Caco-2 (cell line): Measurements from ENCODE around the gene KRTAP4-4. TPM values are rescaled to one million over a fixed set of nuclear protein-coding genes. Genes with fewer than 3 reads are reported as not detected.
"Not testable (repeated sequence)": the region's sequence is repeated elsewhere in the genome, so short reads cannot be mapped to it uniquely, and the experiment has no call there.

Experiments
- BruUV-seq: library from RNA; stranded (reverse); fragments of 400-500 nt; replicated peaks from 2 replicates; lab custom pipeline; 2021; lab: Mats Ljungman, UMichigan
- CTCF ChIA-PET: fragments of 300-600 bp; sonication (Branson Sonifier 250); formaldehyde crosslinking; loops from one replicate; lab custom pipeline; 2022; ENCODE audit warnings: antibody characterized with exemption; lab: Charles Lee
- POLR2A ChIA-PET: fragments of 300-600 bp; sonication (Branson Sonifier 250); formaldehyde crosslinking; loops from one replicate; lab custom pipeline; 2022; ENCODE audit warnings: antibody characterized with exemption; lab: Charles Lee
- DNase-seq, 2 experiments: peaks; one replicate each; pipeline versions ENCODE4 v3.0.0 to v3.0.0-alpha.2; 2020 to 2022
- H3K27me3 ChIP-seq: replicated peaks from 2 replicates; pipeline ENCODE4 v1.6.0; 2011; ENCODE audit warnings: low read length; ENCODE audit not compliant: control insufficient read depth, insufficient read depth
- H3K36me3 ChIP-seq: 2 replicates; pipeline ENCODE4 v1.5.1; 2011; ENCODE audit warnings: low read length; ENCODE audit not compliant: control insufficient read depth, insufficient read depth
- H3K4me1 ChIP-seq: fragments of 250-450 bp; sonication (Bioruptor Pico); 2 replicates; pipeline ENCODE4 v1.5.1; 2020; ENCODE audit warnings: mild to moderate bottlenecking
- H3K4me3 ChIP-seq: 2 replicates; pipeline ENCODE4 v1.5.1; 2011; ENCODE audit warnings: low read depth, mild to moderate bottlenecking, control low read depth, low read length
- H3K9me3 ChIP-seq: fragments of 250-450 bp; sonication (Bioruptor Pico); 2 replicates; pipeline ENCODE4 v1.5.1; 2020; ENCODE audit warnings: mild to moderate bottlenecking, moderate library complexity
- H3K27ac Mint-ChIP-seq: one replicate; pipeline ENCODE4 v1.8.0; 2022; ENCODE audit warnings: mixed read lengths; ENCODE audit not compliant: unreplicated experiment
- H3K27me3 Mint-ChIP-seq: one replicate; pipeline ENCODE4 v1.8.0; 2022; ENCODE audit warnings: mixed read lengths; ENCODE audit not compliant: insufficient read depth, unreplicated experiment
- H3K36me3 Mint-ChIP-seq: one replicate; pipeline ENCODE4 v1.8.0; 2022; ENCODE audit warnings: mild to moderate bottlenecking, mixed read lengths; ENCODE audit not compliant: insufficient read depth, unreplicated experiment
- H3K4me1 Mint-ChIP-seq: one replicate; pipeline ENCODE4 v1.8.0; 2022; ENCODE audit warnings: low read depth, mixed read lengths; ENCODE audit not compliant: unreplicated experiment
- H3K4me3 Mint-ChIP-seq: one replicate; pipeline ENCODE4 v1.8.0; 2022; ENCODE audit warnings: mild to moderate bottlenecking, moderate library complexity, mixed read lengths; ENCODE audit not compliant: unreplicated experiment
- H3K9me3 Mint-ChIP-seq: one replicate; pipeline ENCODE4 v1.8.0; 2022; ENCODE audit warnings: mixed read lengths; ENCODE audit not compliant: unreplicated experiment
- CTCF ChIP-seq, 2 experiments: fragments of 200-600 bp in 1 of 2; IDR thresholded peaks; 1 replicate in 1 of 2; 2 replicates in 1 of 2; pipeline versions ENCODE4 v1.5.1 to v1.8.0; 2011 to 2022; ENCODE audit warnings: antibody characterized with exemption in 1 of 2, control low read depth in 1 of 2, inconsistent platforms in 1 of 2, low read depth in 1 of 2, low read length in 1 of 2, mild to moderate bottlenecking in 1 of 2, moderate library complexity in 1 of 2; ENCODE audit not compliant: insufficient read depth in 1 of 2, severe bottlenecking in 1 of 2, unreplicated experiment in 1 of 2
- intact Hi-C: fragments of 100-400 bp; cut with micrococcal nuclease; formaldehyde crosslinking; loops from one replicate; pipeline ENCODE4 v1.10.0; 2022; ENCODE audit not compliant: unreplicated experiment
- total RNA-seq: library from RNA; stranded (reverse); gene quantifications from 2 replicates; pipeline ENCODE4 v1.2.3, GENCODE V29; 2022

Gene KRTAP4-4
- total RNA-seq, 1 experiment from 2014 or later = not detected

DNA sequence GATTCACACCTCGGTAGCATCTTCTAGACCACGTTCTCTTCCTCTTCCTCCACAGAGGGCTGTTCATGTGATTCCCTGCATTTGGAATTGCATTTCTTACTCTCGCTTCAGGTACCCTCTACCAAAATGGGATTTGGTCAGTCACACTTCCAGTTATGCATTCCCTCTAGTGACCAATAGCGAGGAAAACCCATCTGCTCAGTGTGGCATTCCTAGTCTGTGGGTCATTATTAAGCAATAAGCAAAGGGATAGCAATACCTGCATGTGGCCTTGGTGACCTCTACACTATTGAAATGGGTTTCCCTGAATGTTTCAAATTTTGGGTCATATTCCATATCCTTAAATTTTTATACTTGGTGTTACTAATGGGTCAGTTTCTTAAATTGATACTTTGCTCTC, 10.5 kb downstream of the KRTAP4-4 start:
- H3K9me3 ChIP-seq = no peaks in the 10 kb centered on the region
- TF ChIP-seq CTCF (IDR thresholded peaks at IDR 0.05; ENCODE audit: insufficient read depth in 1 of 2, low read depth in 1 of 2, low read length in 1 of 2, severe bottlenecking in 1 of 2, unreplicated experiment in 1 of 2) = no peak
- intact Hi-C loops = no loop called here
- H3K27me3 Mint-ChIP-seq = no peaks in the 10 kb centered on the region
- ChIA-PET POLR2A (no interaction called here), CTCF (no interaction called here)
- no peak overlapping the region for H3K4me3 ChIP-seq
- peaks cover 5% of the 10 kb centered on the region for H3K9me3 Mint-ChIP-seq
- no peaks in the 10 kb centered on the region for H3K4me1 Mint-ChIP-seq
- no TSS peak for BruUV-seq
- no peak overlapping the region for H3K4me3 Mint-ChIP-seq
- no peaks in the 10 kb centered on the region for H3K36me3 ChIP-seq
- no peak for DNase-seq
- H3K36me3 Mint-ChIP-seq = no peaks in the 10 kb centered on the region
- H3K4me1 ChIP-seq = no peaks in the 10 kb centered on the region
- no peak overlapping the region for H3K27ac Mint-ChIP-seq
- no peaks in the 10 kb centered on the region for H3K27me3 ChIP-seq

- Histone ChIP-seq H3K9me3 (no peaks in the 10 kb centered on the region), H3K4me1 (no peaks in the 10 kb centered on the region), H3K36me3 (no peaks in the 10 kb centered on the region), H3K27me3 (no peaks in the 10 kb centered on the region), H3K4me3 (no peak within 1 kb of the TSS)
- H3K27me3 Mint-ChIP-seq = no peaks in the 10 kb centered on the region
- no peaks in the 10 kb centered on the region for H3K4me1 Mint-ChIP-seq
- no peak for TF ChIP-seq CTCF (IDR thresholded peaks at IDR 0.05; ENCODE audit: insufficient read depth in 1 of 2, low read depth in 1 of 2, low read length in 1 of 2, severe bottlenecking in 1 of 2, unreplicated experiment in 1 of 2)
- no peak within 1 kb of the TSS for H3K4me3 Mint-ChIP-seq
- DNase-seq = no peak
- H3K27ac Mint-ChIP-seq = no peak within 1 kb of the TSS
- no TSS peak for BruUV-seq
- H3K9me3 Mint-ChIP-seq = peaks cover 9% of the 10 kb centered on the region
- intact Hi-C loops = no loop called here
- CTCF ChIA-PET = no interaction called here
- POLR2A ChIA-PET = no interaction called here
- no peaks in the 10 kb centered on the region for H3K36me3 Mint-ChIP-seq
Measured at GRCh38 chr17:41149652-41149985, 10.9 kb downstream of the KRTAP4-4 start, which contains the start of gene KRTAP4-5. Gene KRTAP4-5 (minus strand): TSS chr17:41149825. CDS start chr17:41149767, 58 bp downstream.

DNA sequence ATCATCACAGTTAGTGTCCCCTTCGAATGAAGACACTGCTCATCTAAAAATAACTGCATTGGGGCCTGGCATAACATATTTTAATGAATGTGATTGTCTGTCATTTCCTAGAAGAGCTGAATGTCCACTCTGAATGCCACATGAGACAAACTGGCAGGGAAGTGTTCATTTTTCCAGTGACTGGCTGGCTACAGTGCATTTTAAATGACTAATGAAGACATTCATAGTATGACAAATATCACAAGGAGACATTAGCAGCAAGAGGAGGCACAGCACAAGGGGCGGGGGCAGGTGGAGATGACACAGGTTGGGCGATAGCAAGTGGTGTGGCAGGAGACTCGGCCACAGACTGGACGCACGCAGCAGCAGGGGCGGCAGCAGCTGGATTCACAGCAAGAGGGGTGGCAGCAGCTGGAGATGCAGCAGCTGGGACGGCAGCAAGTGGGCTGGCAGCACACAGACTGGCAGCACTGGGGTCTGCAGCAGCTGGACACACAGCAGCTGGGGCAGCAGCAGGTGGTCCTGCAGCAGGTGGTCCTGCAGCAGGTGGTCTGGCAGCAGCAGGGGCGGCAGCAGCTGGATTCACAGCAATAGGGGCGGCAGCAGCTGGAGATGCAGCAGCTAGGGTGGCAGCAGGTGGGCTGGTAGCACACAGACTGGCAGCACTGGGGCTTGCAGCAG, 11.4 kb downstream of the KRTAP4-4 start:
- H3K4me1 ChIP-seq, H3K4me3 Mint-ChIP-seq, H3K4me3 ChIP-seq, intact Hi-C loops, CTCF ChIA-PET, H3K36me3 ChIP-seq, DNase-seq, H3K9me3 ChIP-seq, H3K27ac Mint-ChIP-seq, H3K36me3 Mint-ChIP-seq, POLR2A ChIA-PET, H3K27me3 ChIP-seq, H3K4me1 Mint-ChIP-seq, H3K27me3 Mint-ChIP-seq, BruUV-seq: not testable (repeated sequence)
- peaks cover 12% of the 10 kb centered on the region for H3K9me3 Mint-ChIP-seq
